GM18868 (cell line): ENCODE data around the gene GLO1.

Experiments used
- ATAC-seq: cut with Tn5 transposase; IDR thresholded peaks from one replicate; pipeline ENCODE4 v1.9.1; 2021; ENCODE audit warnings: mild to moderate bottlenecking, moderate library complexity; ENCODE audit not compliant: unreplicated experiment

Gene GLO1

GRCh38 chr6:38673397-38674165 is 29.4 kb downstream of the GLO1 start:
- ATAC-seq, result no peak

GRCh38 chr6:38671885-38672467 is 31.0 kb downstream of the GLO1 start:
- peak; percentile 85 for ATAC-seq

- ATAC-seq, result no peak
Observed at GRCh38 chr6:38658418-38659167, 44.4 kb downstream of the GLO1 start.

GRCh38 chr6:38656896-38657295 is 46.0 kb downstream of the GLO1 start:
- no peak for ATAC-seq

GRCh38 chr6:38654263-38654662 is 48.7 kb downstream of the GLO1 start:
- no peak for ATAC-seq

GRCh38 chr6:38651121-38651784 is 51.7 kb downstream of the GLO1 start:
- no peak for ATAC-seq

GRCh38 chr6:38650207-38650752 is 52.7 kb downstream of the GLO1 start:
- ATAC-seq, result no peak

GRCh38 chr6:38649744-38650143 is 53.2 kb downstream of the GLO1 start:
- no peak for ATAC-seq

- no peak for ATAC-seq
Observed at GRCh38 chr6:38648629-38649028, 54.3 kb downstream of the GLO1 start.

- no peak for ATAC-seq
Observed at GRCh38 chr6:38646166-38646878, 56.6 kb downstream of the GLO1 start.

GRCh38 chr6:38644951-38645350 is 58.0 kb downstream of the GLO1 start:
- ATAC-seq, result no peak

- ATAC-seq, result peak; percentile 2
Observed at GRCh38 chr6:38640216-38640909, 62.6 kb downstream of the GLO1 start.

- ATAC-seq, result peak; percentile 83
Observed at GRCh38 chr6:38639498-38640215, 63.3 kb downstream of the GLO1 start, which contains the start of gene BTBD9. Gene BTBD9 (minus strand): TSS chr6:38639929.

GRCh38 chr6:38638941-38639497 is 63.9 kb downstream of the GLO1 start:
- ATAC-seq, result peak; percentile 27

GRCh38 chr6:38637756-38638155 is 65.2 kb downstream of the GLO1 start:
- no peak for ATAC-seq

- ATAC-seq, result no peak
Observed at GRCh38 chr6:38636027-38636426, 66.9 kb downstream of the GLO1 start.

GRCh38 chr6:38634518-38634917 is 68.4 kb downstream of the GLO1 start:
- no peak for ATAC-seq

GRCh38 chr6:38632490-38632889 is 70.5 kb downstream of the GLO1 start:
- no peak for ATAC-seq
